NCI-H510A (cell line): ENCODE measurements around the gene KHDC4.
"Not testable (repeated sequence)": the region's sequence is repeated elsewhere in the genome, so short reads cannot be mapped to it uniquely, and the experiment has no call there.

Experiments
- DNase-seq: peaks from one replicate; lab custom pipeline; 2025; lab: John Stamatoyannopoulos, UW

The KHDC4 gene

DNA sequence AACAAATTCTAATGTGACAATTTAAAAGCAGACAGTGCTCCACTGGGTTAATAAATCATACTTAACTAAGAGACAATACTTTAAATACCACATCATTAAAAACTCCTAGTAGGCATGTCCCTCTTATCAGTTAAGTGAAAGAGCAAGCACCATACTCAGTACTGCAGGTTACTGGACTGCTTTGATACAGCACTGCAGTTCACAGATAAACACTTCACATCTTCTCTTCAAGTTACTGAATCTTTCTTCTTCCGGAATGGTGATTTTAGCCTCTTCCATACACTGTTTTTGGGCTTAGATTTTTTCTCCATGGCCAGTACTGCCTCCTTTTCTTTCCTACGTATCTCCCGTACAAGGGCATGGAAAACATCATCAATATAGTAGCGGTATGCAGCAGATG is 34.1 kb downstream of the KHDC4 start:
- no peak for DNase-seq

DNA sequence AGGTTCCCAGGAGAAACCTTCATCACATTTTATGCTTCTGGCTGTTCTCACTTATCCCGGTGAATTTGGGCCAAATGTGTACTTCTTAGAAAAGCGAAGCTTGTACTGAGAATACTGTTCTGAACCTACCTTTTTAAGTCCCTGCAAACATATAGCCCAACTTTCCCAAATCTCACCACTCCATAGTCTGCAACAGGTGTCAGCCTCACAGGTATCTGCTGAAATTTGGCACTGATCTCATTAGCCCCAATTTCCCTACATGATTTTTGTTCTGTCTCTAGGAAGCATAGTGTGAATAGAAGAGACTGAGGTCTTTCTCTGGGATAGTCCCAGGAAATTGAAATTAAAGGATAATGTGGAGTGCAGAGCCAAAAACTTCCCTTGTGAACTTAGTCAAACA is 34.5 kb downstream of the KHDC4 start:
- no peak for DNase-seq

DNA sequence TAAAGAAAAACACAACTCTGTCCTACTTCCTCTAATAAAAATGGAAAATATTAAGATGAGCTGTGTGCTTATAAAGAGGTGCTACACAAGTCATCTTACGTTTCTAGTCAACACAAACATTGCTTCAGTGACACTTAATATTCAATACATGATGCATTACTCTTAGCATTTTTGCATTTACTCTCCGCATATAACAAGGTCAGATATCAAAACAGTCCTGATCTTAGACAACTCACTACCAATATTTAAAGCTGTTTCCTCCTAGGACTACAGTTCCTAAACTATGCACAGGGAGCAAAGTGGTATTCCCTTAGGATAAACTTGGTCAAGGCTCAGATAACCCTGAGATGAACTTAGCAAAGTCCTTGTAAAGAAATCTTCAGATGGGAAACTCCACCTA is 35.3 kb downstream of the KHDC4 start:
- no peak for DNase-seq

DNA sequence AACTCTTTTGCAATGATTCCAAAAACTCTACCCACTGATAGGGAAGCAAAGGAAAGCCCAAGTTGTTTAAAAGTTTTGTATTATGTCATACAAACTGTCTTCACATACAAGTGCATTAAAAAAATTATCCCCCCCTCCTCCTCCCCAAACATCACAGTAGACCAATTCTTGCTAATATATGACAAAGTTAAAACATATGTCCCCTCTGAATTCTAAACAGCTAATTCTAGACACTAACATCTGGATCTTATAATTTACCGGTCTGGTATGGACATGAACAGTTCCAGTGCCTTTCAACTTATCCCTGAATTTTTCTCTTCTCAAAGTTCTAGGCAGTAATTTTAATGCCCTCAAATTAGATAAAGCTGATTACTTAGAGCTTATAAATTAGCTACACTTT is 36.5 kb downstream of the KHDC4 start:
- no peak for DNase-seq

DNA sequence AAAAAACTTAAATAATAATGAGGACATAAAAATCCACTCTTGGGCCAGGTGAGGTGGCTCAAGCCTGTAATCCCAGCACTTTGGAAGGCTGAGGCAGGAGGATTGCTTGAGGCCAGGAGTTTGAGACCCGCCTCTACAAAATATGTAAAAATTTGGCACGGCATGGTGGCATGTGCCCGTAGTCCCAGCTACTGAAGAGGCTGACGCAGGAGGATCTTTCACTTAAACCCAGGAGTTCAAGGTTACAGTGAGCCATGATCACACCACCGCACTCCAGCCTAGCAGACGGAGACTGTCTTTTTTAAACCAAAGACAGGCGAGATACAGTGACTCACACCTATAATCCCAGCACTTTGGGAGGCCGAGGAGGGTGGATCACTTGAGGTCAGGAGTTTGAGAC is 37.7 kb downstream of the KHDC4 start:
- DNase-seq: not testable (repeated sequence)

DNA sequence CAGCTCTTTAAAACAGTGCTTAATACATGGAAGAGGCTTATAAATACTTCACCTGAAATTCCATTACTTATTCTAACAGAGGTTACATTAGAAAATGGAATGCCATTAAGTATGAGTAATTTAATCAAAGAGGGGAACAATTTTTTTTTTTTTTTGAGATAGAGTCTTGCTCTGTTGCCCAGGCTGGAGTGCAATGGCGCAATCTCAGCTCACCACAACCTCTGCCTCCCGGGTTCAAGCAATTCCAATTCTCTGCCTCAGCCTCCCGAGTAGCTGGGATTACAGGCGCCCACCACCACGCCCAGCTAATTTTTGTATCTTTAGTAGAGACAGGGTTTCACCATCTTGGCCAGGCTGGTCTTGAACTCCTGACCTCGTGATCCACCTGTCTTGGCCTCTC is 38.6 kb downstream of the KHDC4 start:
- not testable (repeated sequence) for DNase-seq

DNA sequence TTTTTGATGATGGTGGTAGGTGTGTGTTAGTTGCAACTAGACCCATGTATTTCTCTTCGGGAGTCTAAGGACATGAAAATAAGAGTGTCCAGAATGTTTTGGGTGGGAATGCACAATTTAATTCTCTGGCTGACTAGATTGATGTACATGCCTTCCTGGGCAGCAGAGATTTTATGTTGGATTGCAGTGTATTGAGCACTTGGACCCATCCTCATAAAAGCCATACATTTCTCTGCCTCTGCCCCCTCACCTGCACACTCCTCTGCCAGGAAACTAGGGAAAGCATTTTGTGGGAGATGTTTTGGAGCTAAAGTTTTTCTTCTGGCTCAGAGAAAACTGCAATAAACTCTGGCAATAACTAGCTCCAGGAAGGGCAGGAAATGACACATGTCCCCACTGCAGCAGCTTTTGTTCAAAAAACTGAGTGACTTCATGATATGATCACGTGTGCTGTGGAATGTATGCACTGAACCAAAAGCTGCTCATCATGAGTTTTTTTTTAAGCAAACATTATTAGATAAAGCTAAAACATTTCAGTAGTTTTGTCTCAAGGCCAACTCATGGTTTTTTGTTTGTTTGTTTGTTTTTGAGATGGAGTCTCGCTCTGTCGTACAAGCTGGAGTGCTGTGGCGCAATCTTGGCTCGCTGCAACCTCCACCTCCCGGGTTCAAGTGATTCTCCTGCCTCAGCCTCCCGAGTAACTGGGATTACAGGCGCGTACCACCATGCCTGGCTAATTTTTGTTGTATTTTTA is 40.6 kb downstream of the KHDC4 start:
- DNase-seq: no peak

DNA sequence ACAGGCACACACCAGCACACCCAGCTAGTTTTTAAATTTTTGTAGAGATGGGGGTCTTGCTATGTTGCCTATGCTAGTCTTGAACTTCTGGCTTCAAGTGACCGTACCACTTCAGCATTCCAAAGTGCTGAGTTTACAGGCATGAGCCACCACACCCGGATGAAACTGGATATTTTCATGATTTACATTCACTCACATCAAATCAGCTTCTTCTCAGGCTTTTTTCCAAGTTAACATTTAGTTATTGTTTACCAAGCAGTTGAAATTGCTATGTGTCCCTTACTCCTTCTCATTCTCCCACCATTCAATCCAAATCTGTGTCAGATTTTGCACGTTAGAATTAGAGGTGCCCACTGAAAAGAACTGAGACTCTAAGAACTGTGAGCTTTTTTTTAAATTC is 41.4 kb downstream of the KHDC4 start:
- DNase-seq: no peak

DNA sequence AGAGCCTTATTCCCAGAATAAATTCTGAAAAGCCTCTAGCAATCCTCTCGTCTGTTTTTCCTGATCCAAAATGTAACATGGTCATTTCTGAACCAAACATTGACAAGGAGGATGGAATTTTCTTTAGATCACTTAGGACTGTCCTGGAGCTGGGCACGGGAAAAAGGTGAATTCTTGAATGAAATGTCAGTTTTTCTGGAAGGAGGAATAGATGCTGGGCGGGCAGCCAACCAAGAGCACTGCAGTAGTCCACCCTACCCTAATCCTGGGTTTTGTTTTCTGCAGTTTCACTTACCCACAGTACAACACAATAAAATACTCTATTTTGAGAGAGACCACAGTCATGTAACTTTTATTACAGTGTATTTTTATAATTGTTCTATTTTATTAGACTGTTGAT is 44.0 kb downstream of the KHDC4 start:
- no peak for DNase-seq

DNA sequence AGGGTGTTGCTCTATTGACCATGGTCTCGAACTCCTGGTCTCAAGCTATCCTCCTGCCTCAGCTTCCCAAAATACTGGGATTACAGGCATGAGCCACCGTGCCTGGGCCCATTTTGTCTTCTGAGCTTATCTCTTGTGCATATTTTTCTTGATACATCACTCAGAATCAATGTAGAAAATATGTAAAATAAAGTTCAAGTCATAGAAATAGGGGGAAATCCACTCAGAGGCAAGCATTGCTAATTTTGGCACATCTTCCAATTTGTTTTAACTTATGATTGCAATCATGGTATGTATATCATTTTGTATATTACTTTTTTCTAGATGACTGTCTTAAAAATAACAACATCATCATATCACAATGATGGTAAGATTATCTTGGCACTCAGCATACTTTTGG is 44.6 kb downstream of the KHDC4 start:
- no peak for DNase-seq

DNA sequence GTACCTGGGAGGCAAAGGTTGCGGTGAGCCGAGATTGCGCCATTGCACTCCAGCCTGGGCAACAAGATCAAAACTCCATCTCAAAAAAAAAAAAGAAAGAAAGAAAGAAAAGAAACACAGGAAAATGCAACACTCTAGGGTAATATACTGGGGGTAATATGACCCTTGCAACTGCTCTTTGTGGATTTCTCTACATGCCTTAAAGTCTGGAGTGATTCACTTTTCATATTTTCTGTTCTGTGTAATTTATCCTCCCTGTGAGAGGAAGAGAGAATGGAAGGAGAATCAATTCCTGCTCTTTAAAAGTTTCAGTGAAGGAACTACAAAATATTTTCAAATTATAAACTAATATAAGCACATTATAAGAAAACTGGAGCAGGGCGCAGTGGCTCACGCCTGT is 45.7 kb downstream of the KHDC4 start:
- DNase-seq: no peak

DNA sequence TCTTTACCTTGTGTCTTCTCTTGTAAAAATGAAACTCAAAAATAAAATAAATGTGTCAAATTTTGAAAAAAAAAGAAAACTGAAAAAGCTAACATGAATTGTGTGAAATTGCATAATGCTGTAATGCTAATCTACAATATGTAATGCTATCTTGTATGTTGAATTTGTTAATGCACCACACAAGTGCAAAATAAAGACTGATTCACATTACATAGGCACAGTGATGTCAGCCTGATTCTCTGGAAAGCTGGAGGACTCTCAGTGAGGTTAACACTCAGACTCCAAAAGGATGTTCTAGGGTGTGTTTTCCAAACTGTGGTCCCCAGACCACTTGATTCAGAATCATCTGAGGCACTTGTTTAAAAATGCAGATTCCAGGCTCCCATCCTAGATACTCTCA is 49.2 kb downstream of the KHDC4 start:
- no peak for DNase-seq

DNA sequence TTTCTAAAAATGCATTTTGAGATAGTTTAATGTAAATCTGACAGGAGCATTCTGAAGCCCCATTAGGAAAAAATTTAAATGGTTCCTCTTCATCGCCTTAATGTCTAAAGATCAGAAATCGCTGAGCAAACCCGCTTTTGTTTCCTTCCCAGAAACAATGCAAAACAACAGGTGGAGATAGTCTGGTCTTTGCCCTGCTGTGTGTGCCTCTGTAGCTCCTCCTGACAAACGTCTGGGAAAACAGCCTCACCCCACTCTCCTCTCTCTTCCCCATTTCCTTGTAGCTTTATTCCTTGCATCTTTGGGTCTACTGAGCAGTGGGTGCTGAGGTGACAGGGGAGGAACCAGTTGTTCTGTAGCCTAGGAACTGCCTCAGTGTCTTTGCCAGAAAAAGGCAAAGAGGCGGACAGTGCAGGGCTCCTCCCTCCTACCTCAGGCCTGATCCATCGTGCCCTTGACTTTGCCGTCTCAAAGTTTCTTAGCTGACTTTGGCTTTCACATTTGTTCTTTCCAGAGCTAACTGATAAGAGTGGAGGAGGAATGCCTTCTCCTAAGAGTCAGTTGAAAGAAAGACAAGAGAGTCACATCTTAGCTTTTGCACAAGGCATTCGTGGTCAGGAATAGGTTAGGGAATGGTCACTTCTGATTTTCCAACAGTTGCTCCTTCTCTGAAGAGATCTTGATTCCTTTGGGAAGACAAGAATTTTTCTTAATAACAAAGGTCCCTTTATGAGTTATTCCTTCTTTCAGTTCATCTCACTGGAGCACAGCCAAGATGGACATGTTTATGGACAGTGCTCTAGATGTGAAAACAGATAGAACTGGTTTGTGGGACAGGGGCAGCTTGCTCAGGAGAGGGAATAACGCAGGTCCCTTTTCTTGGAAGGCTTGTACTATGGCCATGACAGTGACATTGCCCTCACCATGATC is 49.9 kb downstream of the KHDC4 start:
- DNase-seq: no peak

DNA sequence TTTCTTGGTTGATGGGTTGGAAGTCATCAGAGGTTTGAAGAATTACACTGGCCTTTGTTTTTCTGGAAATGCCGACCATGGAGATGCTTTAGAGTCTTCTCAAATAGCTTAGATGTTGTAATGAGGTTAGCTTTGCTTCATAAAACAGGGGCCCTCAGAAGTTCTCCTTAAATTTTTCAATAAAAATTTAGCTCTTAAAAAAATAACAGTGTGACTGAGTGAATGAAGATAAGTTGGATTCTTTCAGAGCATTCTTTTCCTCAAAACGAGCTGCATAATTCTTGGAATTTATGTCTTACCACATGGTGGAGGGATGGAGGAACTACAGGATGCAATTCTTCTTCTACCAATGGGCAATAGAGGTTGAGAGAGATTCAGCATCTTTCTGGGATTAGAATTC is 51.4 kb downstream of the KHDC4 start:
- DNase-seq: no peak

DNA sequence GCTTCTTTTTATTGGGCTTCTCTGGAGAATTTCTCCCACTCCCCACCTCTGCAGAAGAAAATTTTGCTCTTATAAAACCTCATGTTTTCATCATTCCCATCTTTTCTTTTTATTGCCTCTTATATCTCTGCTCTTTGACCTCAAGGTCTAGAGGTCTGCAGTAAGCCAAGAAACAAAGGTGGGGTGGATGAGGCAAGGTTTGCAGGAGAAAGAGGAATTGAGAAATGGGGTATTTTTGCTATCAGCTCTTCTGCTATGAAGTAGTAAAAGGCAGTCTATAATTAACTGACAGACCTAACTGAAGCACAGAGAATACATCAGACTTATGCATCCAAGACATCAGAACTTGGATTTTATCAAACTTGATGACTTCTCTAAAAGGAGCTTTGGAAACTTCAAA is 52.0 kb downstream of the KHDC4 start:
- no peak for DNase-seq

DNA sequence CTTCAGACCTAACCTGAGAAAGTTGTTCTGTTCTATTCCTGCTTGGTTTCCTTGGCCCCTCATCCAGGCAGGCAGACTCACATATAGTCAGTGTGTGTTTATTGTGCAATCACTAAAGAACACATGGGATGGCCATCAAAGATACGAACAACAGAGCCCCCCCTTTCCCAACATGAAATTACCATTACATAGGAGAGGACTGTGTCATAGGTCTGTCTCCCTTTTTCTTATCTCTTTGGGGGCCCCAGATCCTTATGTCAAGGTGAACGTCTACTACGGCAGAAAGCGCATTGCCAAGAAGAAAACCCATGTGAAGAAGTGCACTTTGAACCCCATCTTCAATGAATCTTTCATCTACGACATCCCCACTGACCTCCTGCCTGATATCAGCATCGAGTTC is 53.3 kb downstream of the KHDC4 start:
- no peak for DNase-seq

DNA sequence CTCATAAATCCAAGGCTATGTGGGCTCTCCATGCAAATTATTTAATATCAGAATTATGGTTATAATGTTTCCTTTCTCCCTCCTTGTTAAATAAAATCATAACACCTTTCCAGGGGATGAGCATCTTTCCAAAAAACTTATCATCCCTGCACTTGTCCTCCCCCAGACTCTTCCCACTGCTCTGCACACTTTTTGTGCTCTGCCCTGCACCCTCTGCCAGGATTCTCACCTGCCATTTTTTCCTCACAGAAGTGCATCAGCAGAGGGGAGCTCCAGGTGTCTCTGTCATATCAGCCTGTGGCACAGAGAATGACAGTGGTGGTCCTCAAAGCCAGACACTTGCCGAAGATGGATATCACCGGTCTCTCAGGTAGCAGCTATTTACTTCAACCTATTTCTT is 54.0 kb downstream of the KHDC4 start:
- DNase-seq: no peak

DNA sequence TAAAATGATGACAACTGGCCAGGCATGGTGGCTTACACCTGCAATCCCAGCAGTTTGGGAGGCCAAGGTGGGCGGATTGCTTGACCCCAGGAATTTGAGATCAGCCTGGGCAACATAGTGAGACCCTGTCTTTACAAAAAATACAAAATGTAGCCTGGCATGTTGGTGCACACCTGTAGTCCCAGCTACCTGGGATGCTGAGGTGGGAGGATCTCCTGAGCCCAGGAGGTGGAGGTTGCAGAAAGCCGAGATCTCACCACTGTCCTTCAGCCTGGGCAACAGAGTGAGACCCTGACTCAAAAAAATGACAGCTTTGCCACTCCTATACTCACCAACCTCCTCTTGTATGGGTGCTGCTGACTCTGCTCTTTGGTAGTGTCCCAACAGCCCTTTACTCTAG is 56.3 kb downstream of the KHDC4 start:
- no peak for DNase-seq

DNA sequence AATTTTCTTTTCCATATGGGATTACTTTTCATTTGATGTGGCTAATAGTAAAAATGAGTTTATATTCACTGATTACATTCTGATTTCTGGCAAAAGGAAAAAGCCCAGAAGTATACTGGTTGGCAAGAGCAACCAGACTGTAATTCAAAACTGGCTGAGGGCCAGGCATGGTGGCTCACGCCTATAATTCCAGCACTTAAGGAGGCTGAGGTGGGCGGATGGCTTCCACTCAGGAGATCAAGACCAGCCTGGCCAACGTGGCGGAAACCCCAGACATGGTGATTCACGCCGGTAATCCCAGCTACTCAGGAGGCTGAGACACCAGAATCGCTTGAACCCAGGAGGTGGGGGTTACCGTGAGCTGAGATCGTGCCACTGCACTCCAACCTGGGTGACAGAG is 60.4 kb downstream of the KHDC4 start:
- DNase-seq: no peak

DNA sequence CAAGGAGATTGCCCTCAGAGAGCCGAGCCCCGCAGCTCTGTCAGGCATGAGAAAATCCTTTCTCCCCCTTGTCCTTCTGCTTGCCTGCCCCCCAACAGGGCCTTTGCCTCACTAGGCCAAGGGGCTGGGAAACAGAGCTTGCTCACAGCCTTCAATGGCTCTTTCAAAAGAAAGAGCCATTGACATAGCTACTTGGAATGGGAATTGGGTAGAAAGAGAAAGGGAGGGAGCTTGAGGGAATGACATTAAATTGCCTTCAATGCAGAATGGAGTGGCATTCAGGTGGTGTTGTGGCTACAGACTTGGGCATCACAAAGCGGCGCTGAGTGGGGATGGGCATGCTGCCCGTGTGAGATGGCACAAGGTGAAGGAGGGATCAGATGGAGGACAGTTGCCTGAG is 61.7 kb downstream of the KHDC4 start:
- no peak for DNase-seq

DNA sequence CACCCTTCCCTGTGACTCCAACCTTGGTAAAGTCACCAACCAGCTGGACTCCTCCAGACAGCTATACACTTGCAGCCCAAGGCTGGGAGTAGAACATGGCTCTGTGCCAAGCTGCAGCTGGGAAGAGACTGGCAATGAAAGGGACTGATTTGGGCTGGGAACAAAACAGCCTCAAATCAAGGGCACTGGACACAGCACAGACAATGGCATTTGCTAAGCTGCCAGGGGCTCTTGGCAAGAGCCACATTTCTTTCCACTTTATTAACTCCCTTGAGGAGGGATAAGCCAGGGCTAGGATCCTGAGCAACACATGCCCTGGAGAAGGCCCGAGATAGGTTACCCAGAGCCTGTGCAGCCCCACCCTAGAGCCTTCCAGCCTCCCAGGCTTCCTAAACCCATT is 62.8 kb downstream of the KHDC4 start:
- DNase-seq: no peak

DNA sequence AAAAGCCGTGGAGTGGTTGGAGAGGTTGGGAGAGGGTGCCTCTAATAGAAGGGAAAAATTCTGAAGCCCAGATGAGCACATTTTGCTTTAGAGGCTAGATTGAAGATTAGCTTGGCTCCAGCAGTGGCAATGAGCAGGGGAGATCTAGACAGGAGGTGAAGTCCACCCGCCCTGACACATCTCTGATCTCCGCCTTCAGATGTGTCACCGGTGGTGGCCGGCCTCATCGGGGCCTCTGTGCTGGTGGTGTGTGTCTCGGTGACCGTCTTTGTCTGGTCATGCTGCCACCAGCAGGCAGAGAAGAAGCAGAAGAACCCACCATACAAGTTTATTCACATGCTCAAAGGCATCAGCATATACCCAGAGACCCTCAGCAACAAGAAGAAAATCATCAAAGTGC is 66.4 kb downstream of the KHDC4 start:
- DNase-seq: no peak

DNA sequence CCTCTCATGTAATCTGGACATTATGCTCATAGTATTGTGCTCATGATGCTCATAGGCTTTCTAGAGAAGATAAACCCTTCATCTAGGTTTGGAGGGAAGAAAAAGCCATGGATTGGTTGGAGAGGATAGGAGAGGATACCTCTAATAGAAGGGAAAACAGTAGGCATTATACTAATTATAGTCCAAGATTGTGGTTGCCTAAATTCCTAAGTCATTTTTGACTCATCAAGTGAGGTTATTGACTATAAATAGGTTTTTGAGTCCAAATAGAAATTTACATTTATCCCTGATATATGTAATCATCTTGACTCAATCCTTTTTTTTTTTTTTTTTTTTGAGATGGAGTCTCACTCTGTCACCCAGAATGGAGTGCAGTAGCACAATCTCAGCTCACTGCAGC is 69.8 kb downstream of the KHDC4 start:
- no peak for DNase-seq
